HepG2 (cell line): ENCODE results near the gene TARS3. TPM values are rescaled to one million over a fixed set of nuclear protein-coding genes. Genes with fewer than 3 reads are reported as not detected.

ENCODE experiments used
- CBFB ChIP-seq: sonication (generic); formaldehyde crosslinking; IDR thresholded peaks from 2 replicates; pipeline ENCODE4 v1.4.0; 2020; ENCODE audit warnings: missing genetic modification reagents
- CHD2 ChIP-seq: IDR thresholded peaks from 2 replicates; pipeline ENCODE4 v1.6.1; 2011; ENCODE audit warnings: low read depth, low read length, improper control_type of control experiment
- EED ChIP-seq: sonication (generic); formaldehyde crosslinking; IDR thresholded peaks from 2 replicates; pipeline ENCODE4 v1.5.0; 2020; ENCODE audit warnings: mild to moderate bottlenecking, missing genetic modification reagents
- ELF3 ChIP-seq: IDR thresholded peaks from 2 replicates; pipeline ENCODE4 v1.6.1; 2016; ENCODE audit warnings: missing genetic modification reagents, missing compliant biosample characterization
- GATAD2A ChIP-seq: IDR thresholded peaks from 2 replicates; pipeline ENCODE4 v1.6.1; 2016
- KDM5B ChIP-seq: sonication (generic); formaldehyde crosslinking; IDR thresholded peaks from 2 replicates; pipeline ENCODE4 v1.4.0; 2020; ENCODE audit warnings: missing genetic modification reagents, mild to moderate bottlenecking, borderline replicate concordance
- NAIF1 ChIP-seq: sonication (generic); formaldehyde crosslinking; IDR thresholded peaks from 2 replicates; pipeline ENCODE4 v1.5.0; 2020; ENCODE audit warnings: mild to moderate bottlenecking, missing genetic modification reagents, borderline replicate concordance
- PPARG ChIP-seq: conservative IDR thresholded peaks from 2 replicates; pipeline ENCODE4 v1.6.1; 2016; ENCODE audit warnings: missing biosample characterization, missing genetic modification reagents
- SIN3B ChIP-seq: fragments of 150-350 bp; IDR thresholded peaks from 2 replicates; pipeline ENCODE4 v1.6.1; 2014; ENCODE audit warnings: low read length
- SMC3 ChIP-seq: IDR thresholded peaks from 2 replicates; pipeline ENCODE4 v1.6.1; 2011; ENCODE audit warnings: low read length, improper control_type of control experiment
- SP4 ChIP-seq: sonication (generic); formaldehyde crosslinking; IDR thresholded peaks from 2 replicates; pipeline ENCODE4 v1.8.1; 2023; ENCODE audit warnings: mild to moderate bottlenecking, missing genetic modification reagents
- SP5 ChIP-seq: IDR thresholded peaks from 2 replicates; pipeline ENCODE4 v1.6.1; 2016; ENCODE audit warnings: low read depth, borderline replicate concordance
- YEATS4 ChIP-seq: sonication (generic); formaldehyde crosslinking; IDR thresholded peaks from 2 replicates; pipeline ENCODE4 v1.4.0; 2020; ENCODE audit warnings: missing genetic modification reagents, borderline replicate concordance
- ZNF205 ChIP-seq: IDR thresholded peaks from 2 replicates; pipeline ENCODE4 v1.6.1; 2018; ENCODE audit warnings: missing biosample characterization, missing genetic modification reagents
- ZNF232 ChIP-seq: sonication (generic); formaldehyde crosslinking; IDR thresholded peaks from 2 replicates; pipeline ENCODE4 v1.4.0; 2020; ENCODE audit warnings: missing genetic modification reagents, borderline replicate concordance
- ZNF274 ChIP-seq: sonication (generic); formaldehyde crosslinking; IDR thresholded peaks from 2 replicates; pipeline ENCODE4 v1.5.1; 2020; ENCODE audit warnings: mild to moderate bottlenecking, missing genetic modification reagents
- ZNF562 ChIP-seq: sonication (generic); formaldehyde crosslinking; IDR thresholded peaks from 2 replicates; pipeline ENCODE4 v1.8.0; 2022; ENCODE audit warnings: missing genetic modification reagents, borderline replicate concordance
- ZNF589 ChIP-seq: sonication (generic); formaldehyde crosslinking; conservative IDR thresholded peaks from 2 replicates; pipeline ENCODE4 v1.8.0; 2022; ENCODE audit warnings: mild to moderate bottlenecking, moderate library complexity, missing genetic modification reagents
- ZNF614 ChIP-seq: IDR thresholded peaks from 2 replicates; pipeline ENCODE4 v1.6.1; 2018; ENCODE audit warnings: missing biosample characterization, missing genetic modification reagents, inconsistent platforms, borderline replicate concordance
- ZNF670 ChIP-seq: sonication (generic); formaldehyde crosslinking; IDR thresholded peaks from 2 replicates; pipeline ENCODE4 v1.8.0; 2022; ENCODE audit warnings: mild to moderate bottlenecking, missing genetic modification reagents, borderline replicate concordance
- ZNF703 ChIP-seq: sonication (generic); formaldehyde crosslinking; IDR thresholded peaks from 2 replicates; pipeline ENCODE4 v1.5.1; 2020; ENCODE audit warnings: missing genetic modification reagents, mild to moderate bottlenecking, moderate library complexity, borderline replicate concordance
- ZZZ3 ChIP-seq: sonication (generic); formaldehyde crosslinking; IDR thresholded peaks from 2 replicates; pipeline ENCODE4 v1.4.0; 2020; ENCODE audit warnings: missing genetic modification reagents, mild to moderate bottlenecking, borderline replicate concordance
- polyA plus RNA-seq, 8 experiments: library from polyadenylated mRNA; depleted of rRNA in 3 of 8; stranded (reverse) in 7 of 8; unstranded in 1 of 8; fragments of >200 nt; fragmentation: Illumina TruSeq in 4 of 8; extraction: Trizol in 4 of 8; gene quantifications; 2 replicates each; pipeline versions ENCODE4 v1.2.1 to v1.2.3, GENCODE V29; 2011 to 2016; ENCODE audit warnings: low read depth in 4 of 8, missing spikeins in 1 of 8, mixed read lengths in 1 of 8; ENCODE audit not compliant: insufficient read depth in 1 of 8
- total RNA-seq, 5 experiments: library from RNA; depleted of rRNA; stranded (reverse); fragments of >200 nt; fragmentation: Illumina TruSeq; extraction: Trizol; gene quantifications; 2 replicates each; pipeline ENCODE4 v1.2.3, GENCODE V29; 2016; ENCODE audit warnings: low read depth in 1 of 5
- TF ChIP-seq, protein P1 (sequence below): sonication (generic); formaldehyde crosslinking; IDR thresholded peaks from 2 replicates; pipeline ENCODE4 v1.4.0; 2020; ENCODE audit warnings: mild to moderate bottlenecking, missing genetic modification reagents
- TF ChIP-seq, protein P2 (sequence below): sonication (generic); formaldehyde crosslinking; IDR thresholded peaks from 2 replicates; pipeline ENCODE4 v1.5.1; 2020; ENCODE audit warnings: mild to moderate bottlenecking, missing genetic modification reagents
- TF ChIP-seq, protein P3 (sequence below): sonication (generic); formaldehyde crosslinking; IDR thresholded peaks from 2 replicates; pipeline ENCODE4 v1.4.0; 2020; ENCODE audit warnings: missing genetic modification reagents, borderline replicate concordance

TARS3 gene
- total and polyA plus RNA-seq, 2 of the 13 experiments (the other 11 are each of a cell fraction or from before 2014, with no cell fraction given): 4.1 to 11.7 TPM

DNA sequence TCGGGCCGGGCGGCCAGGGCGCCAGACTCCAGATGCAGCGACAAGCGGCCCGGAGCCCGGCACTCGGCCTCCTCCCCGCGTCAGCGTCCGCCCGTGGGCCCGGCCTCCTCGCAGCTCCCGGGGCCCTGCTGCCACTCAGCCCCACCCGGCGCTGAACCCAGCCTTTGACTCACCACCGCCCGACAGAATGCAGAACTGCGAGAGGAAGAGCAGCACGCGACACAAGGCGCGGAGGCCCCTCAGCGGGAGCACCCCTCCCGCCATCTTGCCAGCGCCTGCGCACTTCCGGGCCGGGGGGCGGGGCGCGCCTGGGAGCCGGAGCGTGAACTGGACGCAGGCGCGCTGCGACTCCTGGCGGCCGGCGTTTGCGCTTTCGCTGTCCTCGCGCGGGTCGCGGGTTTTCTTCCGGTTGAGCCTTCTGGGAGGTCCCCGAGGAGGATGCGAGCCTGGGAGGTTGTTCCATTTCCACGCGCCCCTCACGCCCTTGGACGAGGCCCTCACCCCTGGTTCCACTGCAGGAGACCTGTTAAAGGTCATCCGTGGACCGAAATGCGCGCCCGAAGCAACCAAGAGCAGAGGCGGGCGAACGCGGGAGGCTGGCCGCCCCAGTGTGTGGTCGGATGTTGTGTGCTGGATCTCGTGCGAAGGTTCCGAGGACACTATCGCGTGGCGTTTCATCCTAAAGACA, 72.0 kb downstream of the TARS3 start, which contains the start of gene TM2D3 (continued):
- no peak for TF ChIP-seq ZNF562 (CRISPR knock-in tag)
- no peak for TF ChIP-seq ZNF232 (CRISPR knock-in tag)
- peak; percentile 14; the same call in 1 of the 2 replicates for TF ChIP-seq ZZZ3 (CRISPR knock-in tag)
- TF ChIP-seq, protein P1, sequence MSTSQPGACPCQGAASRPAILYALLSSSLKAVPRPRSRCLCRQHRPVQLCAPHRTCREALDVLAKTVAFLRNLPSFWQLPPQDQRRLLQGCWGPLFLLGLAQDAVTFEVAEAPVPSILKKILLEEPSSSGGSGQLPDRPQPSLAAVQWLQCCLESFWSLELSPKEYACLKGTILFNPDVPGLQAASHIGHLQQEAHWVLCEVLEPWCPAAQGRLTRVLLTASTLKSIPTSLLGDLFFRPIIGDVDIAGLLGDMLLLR: peak; percentile 84
- TF ChIP-seq SIN3B: peak; percentile 66; the same call in 1 of the 2 replicates
- 0 out of 2 replicates have a peak, but pooled peaks have one; percentile 44 for TF ChIP-seq GATAD2A (CRISPR knock-in tag)
- TF ChIP-seq ZNF589 (CRISPR knock-in tag): no peak; the same call in 1 of the 2 replicates
- peak; percentile 79 for TF ChIP-seq EED (CRISPR knock-in tag)
- peak; percentile 88 for TF ChIP-seq ELF3 (CRISPR knock-in tag)
- TF ChIP-seq NAIF1 (CRISPR knock-in tag): 0 out of 2 replicates have a peak, but pooled peaks have one; percentile 10
- TF ChIP-seq ZNF274: no peak
- TF ChIP-seq, protein P2, sequence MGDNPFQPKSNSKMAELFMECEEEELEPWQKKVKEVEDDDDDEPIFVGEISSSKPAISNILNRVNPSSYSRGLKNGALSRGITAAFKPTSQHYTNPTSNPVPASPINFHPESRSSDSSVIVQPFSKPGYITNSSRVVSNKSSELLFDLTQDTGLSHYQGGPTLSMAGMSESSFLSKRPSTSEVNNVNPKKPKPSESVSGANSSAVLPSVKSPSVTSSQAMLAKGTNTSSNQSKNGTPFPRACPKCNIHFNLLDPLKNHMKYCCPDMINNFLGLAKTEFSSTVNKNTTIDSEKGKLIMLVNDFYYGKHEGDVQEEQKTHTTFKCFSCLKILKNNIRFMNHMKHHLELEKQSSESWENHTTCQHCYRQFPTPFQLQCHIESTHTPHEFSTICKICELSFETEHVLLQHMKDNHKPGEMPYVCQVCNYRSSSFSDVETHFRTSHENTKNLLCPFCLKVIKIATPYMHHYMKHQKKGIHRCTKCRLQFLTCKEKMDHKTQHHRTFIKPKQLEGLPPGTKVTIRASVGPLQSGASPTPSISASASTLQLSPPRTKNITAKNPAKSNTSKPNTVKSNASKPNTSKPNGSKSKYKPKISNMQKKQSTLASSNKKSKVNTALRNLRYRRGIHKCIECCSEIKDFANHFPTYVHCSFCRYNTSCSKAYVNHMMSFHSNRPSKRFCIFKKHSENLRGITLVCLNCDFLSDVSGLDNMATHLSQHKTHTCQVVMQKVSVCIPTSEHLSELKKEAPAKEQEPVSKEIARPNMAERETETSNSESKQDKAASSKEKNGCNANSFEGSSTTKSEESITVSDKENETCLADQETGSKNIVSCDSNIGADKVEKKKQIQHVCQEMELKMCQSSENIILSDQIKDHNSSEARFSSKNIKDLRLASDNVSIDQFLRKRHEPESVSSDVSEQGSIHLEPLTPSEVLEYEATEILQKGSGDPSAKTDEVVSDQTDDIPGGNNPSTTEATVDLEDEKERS (CRISPR knock-in tag): no peak; the same call in 1 of the 2 replicates
- TF ChIP-seq, protein P3, sequence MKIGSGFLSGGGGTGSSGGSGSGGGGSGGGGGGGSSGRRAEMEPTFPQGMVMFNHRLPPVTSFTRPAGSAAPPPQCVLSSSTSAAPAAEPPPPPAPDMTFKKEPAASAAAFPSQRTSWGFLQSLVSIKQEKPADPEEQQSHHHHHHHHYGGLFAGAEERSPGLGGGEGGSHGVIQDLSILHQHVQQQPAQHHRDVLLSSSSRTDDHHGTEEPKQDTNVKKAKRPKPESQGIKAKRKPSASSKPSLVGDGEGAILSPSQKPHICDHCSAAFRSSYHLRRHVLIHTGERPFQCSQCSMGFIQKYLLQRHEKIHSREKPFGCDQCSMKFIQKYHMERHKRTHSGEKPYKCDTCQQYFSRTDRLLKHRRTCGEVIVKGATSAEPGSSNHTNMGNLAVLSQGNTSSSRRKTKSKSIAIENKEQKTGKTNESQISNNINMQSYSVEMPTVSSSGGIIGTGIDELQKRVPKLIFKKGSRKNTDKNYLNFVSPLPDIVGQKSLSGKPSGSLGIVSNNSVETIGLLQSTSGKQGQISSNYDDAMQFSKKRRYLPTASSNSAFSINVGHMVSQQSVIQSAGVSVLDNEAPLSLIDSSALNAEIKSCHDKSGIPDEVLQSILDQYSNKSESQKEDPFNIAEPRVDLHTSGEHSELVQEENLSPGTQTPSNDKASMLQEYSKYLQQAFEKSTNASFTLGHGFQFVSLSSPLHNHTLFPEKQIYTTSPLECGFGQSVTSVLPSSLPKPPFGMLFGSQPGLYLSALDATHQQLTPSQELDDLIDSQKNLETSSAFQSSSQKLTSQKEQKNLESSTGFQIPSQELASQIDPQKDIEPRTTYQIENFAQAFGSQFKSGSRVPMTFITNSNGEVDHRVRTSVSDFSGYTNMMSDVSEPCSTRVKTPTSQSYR (CRISPR knock-in tag): peak; percentile 90
- 0 out of 2 replicates have a peak, but pooled peaks have one; percentile 53 for TF ChIP-seq ZNF614 (CRISPR knock-in tag)
- no peak for TF ChIP-seq ZNF205 (CRISPR knock-in tag)
- peak; percentile 53; the same call in 1 of the 2 replicates for TF ChIP-seq SP5 (CRISPR knock-in tag)
- TF ChIP-seq CHD2: peak; percentile 64; the same call in 1 of the 2 replicates
- peak; percentile 93 for TF ChIP-seq YEATS4 (CRISPR knock-in tag)
- TF ChIP-seq PPARG (CRISPR knock-in tag): 0 out of 2 replicates have a peak, but pooled peaks have one; percentile 38
- TF ChIP-seq SMC3: peak; percentile 19; the same call in 1 of the 2 replicates
- peak; percentile 88 for TF ChIP-seq KDM5B (CRISPR knock-in tag)
- peak; percentile 87 for TF ChIP-seq SP4 (CRISPR knock-in tag)
- peak; percentile 86; the same call in 1 of the 2 replicates for TF ChIP-seq ZNF670 (CRISPR knock-in tag)
- TF ChIP-seq CBFB (CRISPR knock-in tag): peak; percentile 72
- peak; percentile 64; the same call in 1 of the 2 replicates for TF ChIP-seq ZNF703 (CRISPR knock-in tag)
